ENCODE results near the gene TCF4.
A peak's percentile ranks its signal among the peaks of the same experiment; 100 is the strongest.

The TCF4 gene

DNA sequence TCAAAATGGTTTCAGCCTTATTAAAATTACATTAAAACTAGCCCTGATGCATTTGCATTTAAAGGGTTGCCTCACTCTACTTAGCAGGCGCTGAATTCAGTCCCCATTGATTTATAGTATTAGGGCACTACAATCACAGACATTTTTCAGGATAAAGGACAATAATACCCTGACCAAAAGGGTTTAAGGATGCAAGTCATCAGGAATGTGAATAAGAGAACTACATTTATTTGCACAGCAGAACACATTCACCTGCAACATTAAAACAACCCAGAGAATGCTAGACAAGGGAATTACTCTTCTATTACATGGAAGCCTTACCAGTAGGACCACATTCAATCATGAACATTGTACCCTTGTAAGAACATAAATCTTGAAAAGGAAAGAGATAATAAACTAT is 93.6 kb downstream of the TCF4 start:
- Histone ChIP-seq H3K27me3 (ENCODE audit: insufficient read depth, low read length, poor library complexity, severe bottlenecking) (no peaks in the 10 kb centered on the region), H3K4me1 (ENCODE audit: insufficient read depth, low read length, poor library complexity, severe bottlenecking) (peaks cover 33% of the 10 kb centered on the region), H3F3A (ENCODE audit: low read depth) (no peaks in the 10 kb centered on the region), H3K36me3 (ENCODE audit: insufficient read depth, low read length) (no peaks in the 10 kb centered on the region), H2AFZ (ENCODE audit: low read length) (no peak overlapping the region), H3K79me2 (ENCODE audit: insufficient read depth, low read length) (peaks cover 14% of the 10 kb centered on the region; the same call in 1 of the 2 replicates), H3K4me3 (ENCODE audit: low read length, poor library complexity, severe bottlenecking) (no peak overlapping the region), H4K20me1 (ENCODE audit: insufficient read depth, low read length, poor library complexity, severe bottlenecking) (no peaks in the 10 kb centered on the region), H3K4me2 (ENCODE audit: low read depth, low read length, poor library complexity, severe bottlenecking) (no peak overlapping the region), H3K9ac (ENCODE audit: low read depth, low read length, poor library complexity, severe bottlenecking) (peak overlapping the region; percentile 0), H3K9me2 (replicated peaks; ENCODE audit: low read depth, low read length) (no peaks in the 10 kb centered on the region), H3K9me3 (ENCODE audit: insufficient read depth, low read depth, low read length) (no peaks in the 10 kb centered on the region)
- TF ChIP-seq, protein P1, sequence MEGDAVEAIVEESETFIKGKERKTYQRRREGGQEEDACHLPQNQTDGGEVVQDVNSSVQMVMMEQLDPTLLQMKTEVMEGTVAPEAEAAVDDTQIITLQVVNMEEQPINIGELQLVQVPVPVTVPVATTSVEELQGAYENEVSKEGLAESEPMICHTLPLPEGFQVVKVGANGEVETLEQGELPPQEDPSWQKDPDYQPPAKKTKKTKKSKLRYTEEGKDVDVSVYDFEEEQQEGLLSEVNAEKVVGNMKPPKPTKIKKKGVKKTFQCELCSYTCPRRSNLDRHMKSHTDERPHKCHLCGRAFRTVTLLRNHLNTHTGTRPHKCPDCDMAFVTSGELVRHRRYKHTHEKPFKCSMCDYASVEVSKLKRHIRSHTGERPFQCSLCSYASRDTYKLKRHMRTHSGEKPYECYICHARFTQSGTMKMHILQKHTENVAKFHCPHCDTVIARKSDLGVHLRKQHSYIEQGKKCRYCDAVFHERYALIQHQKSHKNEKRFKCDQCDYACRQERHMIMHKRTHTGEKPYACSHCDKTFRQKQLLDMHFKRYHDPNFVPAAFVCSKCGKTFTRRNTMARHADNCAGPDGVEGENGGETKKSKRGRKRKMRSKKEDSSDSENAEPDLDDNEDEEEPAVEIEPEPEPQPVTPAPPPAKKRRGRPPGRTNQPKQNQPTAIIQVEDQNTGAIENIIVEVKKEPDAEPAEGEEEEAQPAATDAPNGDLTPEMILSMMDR (conservative IDR thresholded peaks at IDR 0.05; ENCODE audit: low read length), result no peak
- TF ChIP-seq EZH2phosphoT487 (IDR thresholded peaks at IDR 0.05; ENCODE audit: borderline replicate concordance), result no peak

DNA sequence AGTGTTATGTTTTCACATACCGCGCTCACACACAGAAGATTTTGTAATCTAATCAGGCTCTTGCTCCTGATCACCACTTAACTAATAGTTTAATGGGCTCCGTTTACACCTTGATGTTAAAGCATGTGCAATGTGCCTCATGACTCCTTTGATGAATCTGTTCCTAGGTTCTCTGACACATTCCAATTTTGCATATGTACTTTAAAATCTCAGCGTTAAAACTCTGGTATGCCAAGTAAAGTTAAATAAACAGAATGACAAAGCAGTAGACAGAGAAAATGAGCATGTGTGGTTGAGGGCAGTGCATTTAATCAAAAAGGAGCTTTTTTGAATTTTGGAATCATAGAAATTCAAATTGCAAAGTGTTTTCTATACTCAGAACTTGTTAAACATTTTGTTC is 96.4 kb downstream of the TCF4 start:
- H3K9ac ChIP-seq (ENCODE audit: low read depth, low read length, poor library complexity, severe bottlenecking), result no peak overlapping the region
- H3K4me1 ChIP-seq (ENCODE audit: insufficient read depth, low read length, poor library complexity, severe bottlenecking), result peaks cover 33% of the 10 kb centered on the region
- no peaks in the 10 kb centered on the region for H3K9me3 ChIP-seq (ENCODE audit: insufficient read depth, low read depth, low read length)
- no peak overlapping the region for H3K4me3 ChIP-seq (ENCODE audit: low read length, poor library complexity, severe bottlenecking)
- no peak overlapping the region for H2AFZ ChIP-seq (ENCODE audit: low read length)
- H3F3A ChIP-seq (ENCODE audit: low read depth), result no peaks in the 10 kb centered on the region
- no peaks in the 10 kb centered on the region for H3K36me3 ChIP-seq (ENCODE audit: insufficient read depth, low read length)
- H3K9me2 ChIP-seq (replicated peaks; ENCODE audit: low read depth, low read length), result no peaks in the 10 kb centered on the region
- no peaks in the 10 kb centered on the region for H3K27me3 ChIP-seq (ENCODE audit: insufficient read depth, low read length, poor library complexity, severe bottlenecking)
- H4K20me1 ChIP-seq (ENCODE audit: insufficient read depth, low read length, poor library complexity, severe bottlenecking), result no peaks in the 10 kb centered on the region
- H3K79me2 ChIP-seq (ENCODE audit: insufficient read depth, low read length), result peaks cover 14% of the 10 kb centered on the region; the same call in 1 of the 2 replicates
- TF ChIP-seq, protein P1 (conservative IDR thresholded peaks at IDR 0.05; ENCODE audit: low read length), result no peak
- no peak for TF ChIP-seq EZH2phosphoT487 (IDR thresholded peaks at IDR 0.05; ENCODE audit: borderline replicate concordance)
- no peak overlapping the region for H3K4me2 ChIP-seq (ENCODE audit: low read depth, low read length, poor library complexity, severe bottlenecking)

DNA sequence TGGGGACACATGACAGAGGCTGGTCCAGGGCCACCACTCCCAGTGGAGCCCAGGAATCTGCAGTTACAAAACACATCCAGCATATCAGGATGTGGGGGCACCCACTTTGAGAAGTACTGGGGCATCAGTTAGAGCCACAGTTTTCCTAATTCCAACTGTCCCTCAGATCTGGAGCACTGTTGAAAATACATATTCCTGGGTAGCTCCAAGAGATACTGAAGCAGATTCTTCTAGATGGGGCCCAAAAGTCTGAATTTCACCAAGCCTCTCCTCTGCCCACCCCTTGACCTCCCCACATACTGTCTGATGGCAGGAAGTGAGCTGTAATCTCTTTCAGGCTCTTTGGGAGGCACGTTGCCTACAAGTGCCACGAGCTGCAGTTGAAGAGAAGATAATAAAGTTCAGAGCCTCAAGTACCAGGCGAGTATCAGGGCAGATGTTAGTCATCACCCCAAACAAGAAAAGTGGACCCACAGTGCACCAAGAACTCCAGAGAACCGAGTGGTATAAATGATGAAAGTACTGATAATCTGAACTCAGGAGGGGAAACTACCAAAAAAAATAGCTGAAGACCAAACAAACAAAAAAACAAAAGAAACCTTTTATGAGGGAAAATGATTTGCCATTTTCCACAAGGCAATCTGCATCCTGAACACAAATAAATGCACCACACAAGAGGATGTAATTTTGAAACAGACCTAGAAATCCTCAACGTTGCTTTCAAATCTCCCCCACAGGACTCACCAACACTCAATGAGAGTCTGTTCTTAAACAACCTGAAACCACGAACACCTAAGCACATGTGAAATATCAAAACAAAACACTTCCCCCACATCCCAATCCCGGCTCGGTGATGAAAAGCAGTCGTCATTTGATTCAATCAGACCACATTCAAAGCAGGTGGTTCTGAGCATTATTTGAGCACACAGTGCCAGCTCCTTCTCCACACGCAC is 98.7 kb downstream of the TCF4 start:
- H4K20me1 ChIP-seq (ENCODE audit: insufficient read depth, low read length, poor library complexity, severe bottlenecking), result no peaks in the 10 kb centered on the region
- TF ChIP-seq, protein P1 (conservative IDR thresholded peaks at IDR 0.05; ENCODE audit: low read length), result no peak
- no peak for TF ChIP-seq EZH2phosphoT487 (IDR thresholded peaks at IDR 0.05; ENCODE audit: borderline replicate concordance)
- H3K9me3 ChIP-seq (ENCODE audit: insufficient read depth, low read depth, low read length), result no peaks in the 10 kb centered on the region
- H3K36me3 ChIP-seq (ENCODE audit: insufficient read depth, low read length), result no peaks in the 10 kb centered on the region
- peak overlapping the region; percentile 70 for H3K4me2 ChIP-seq (ENCODE audit: low read depth, low read length, poor library complexity, severe bottlenecking)
- H3K27me3 ChIP-seq (ENCODE audit: insufficient read depth, low read length, poor library complexity, severe bottlenecking), result no peaks in the 10 kb centered on the region
- peaks cover 14% of the 10 kb centered on the region; the same call in 1 of the 2 replicates for H3K79me2 ChIP-seq (ENCODE audit: insufficient read depth, low read length)
- peak overlapping the region; percentile 33 for H3K9ac ChIP-seq (ENCODE audit: low read depth, low read length, poor library complexity, severe bottlenecking)
- peak overlapping the region; percentile 53 for H3K4me3 ChIP-seq (ENCODE audit: low read length, poor library complexity, severe bottlenecking)
- no peaks in the 10 kb centered on the region for H3F3A ChIP-seq (ENCODE audit: low read depth)
- 0 out of 2 replicates have a peak overlapping the region, but pooled peaks have one; percentile 13 for H2AFZ ChIP-seq (ENCODE audit: low read length)
- H3K4me1 ChIP-seq (ENCODE audit: insufficient read depth, low read length, poor library complexity, severe bottlenecking), result peaks cover 24% of the 10 kb centered on the region
- H3K9me2 ChIP-seq (replicated peaks; ENCODE audit: low read depth, low read length), result no peaks in the 10 kb centered on the region

Data from Loucy (cell line).